ENCODE data around the gene LRP1B.

DNA sequence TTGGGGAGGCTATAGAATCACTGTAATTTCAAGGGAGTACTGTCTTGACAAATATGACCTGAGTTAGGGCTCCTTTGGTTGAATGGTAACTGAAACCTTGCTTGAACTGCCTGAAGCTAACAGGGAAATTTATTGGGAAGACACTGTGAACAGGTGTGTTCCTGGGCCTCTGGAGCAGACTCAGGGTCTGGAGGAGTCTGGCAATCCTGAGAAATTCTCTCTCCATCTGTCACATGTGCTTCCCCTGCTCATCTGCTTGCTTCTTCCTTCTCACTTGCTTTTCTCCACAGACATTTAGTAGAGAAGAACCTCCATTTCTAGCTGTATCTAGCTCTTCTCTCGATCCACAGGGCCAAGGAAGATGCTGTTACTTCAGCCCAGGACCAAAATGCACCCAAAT lies 476.5 kb downstream of the LRP1B start:
- TF ChIP-seq ZSCAN18 (CRISPR knock-in tag; IDR thresholded peaks at IDR 0.05) = no peak
- no peak for TF ChIP-seq PRDM15 (CRISPR knock-in tag; IDR thresholded peaks at IDR 0.05)

Data from WTC11 (cell line).